Measurements from ENCODE around the gene SDCCAG8. TPM values are rescaled to one million over a fixed set of nuclear protein-coding genes. Genes with fewer than 3 reads are reported as not detected.

Gene SDCCAG8
- total RNA-seq, 2 experiments from 2014 or later = 18.3 to 21.2 TPM

GRCh38 chr1:243525085-243525487 is 269.2 kb downstream of the SDCCAG8 start:
- no peaks in the 10 kb centered on the region for H3K4me1 ChIP-seq (ENCODE audit: insufficient read depth, low read length)
- Mint-ChIP-seq H3K27me3 (no peaks in the 10 kb centered on the region), H3K9me3 (no peaks in the 10 kb centered on the region), H3K36me3 (ENCODE audit: low read depth) (peaks cover 51% of the 10 kb centered on the region), H3K27ac (no peak overlapping the region), H3K4me1 (ENCODE audit: low read depth) (peaks cover 12% of the 10 kb centered on the region), H3K4me3 (no peak overlapping the region)
- DNase-seq = no peak
- intact Hi-C loops (cut with DNase I, micrococcal nuclease) = no loop called here
- ChIA-PET POLR2A (no interaction called here), CTCF (no interaction called here)
- no peak for ATAC-seq (ENCODE audit: poor library complexity)
- H3K27ac ChIP-seq (ENCODE audit: low read depth in 1 of 2, low read length in 2 of 2) = no peak overlapping the region
- H3K9me3 ChIP-seq (ENCODE audit: control insufficient read depth in 1 of 2, insufficient read depth in 1 of 2, low read length in 2 of 2) = no peaks in the 10 kb centered on the region
- no peaks in the 10 kb centered on the region for H3K27me3 ChIP-seq (ENCODE audit: control insufficient read depth in 1 of 2, insufficient read depth in 2 of 2, low read length in 2 of 2)
- TF ChIP-seq CTCF (IDR thresholded peaks at IDR 0.05) = no peak
- H3K36me3 ChIP-seq (ENCODE audit: insufficient read depth, low read length) = peaks cover 10% of the 10 kb centered on the region
- H3K4me3 ChIP-seq (ENCODE audit: low read length) = no peak overlapping the region

DNA sequence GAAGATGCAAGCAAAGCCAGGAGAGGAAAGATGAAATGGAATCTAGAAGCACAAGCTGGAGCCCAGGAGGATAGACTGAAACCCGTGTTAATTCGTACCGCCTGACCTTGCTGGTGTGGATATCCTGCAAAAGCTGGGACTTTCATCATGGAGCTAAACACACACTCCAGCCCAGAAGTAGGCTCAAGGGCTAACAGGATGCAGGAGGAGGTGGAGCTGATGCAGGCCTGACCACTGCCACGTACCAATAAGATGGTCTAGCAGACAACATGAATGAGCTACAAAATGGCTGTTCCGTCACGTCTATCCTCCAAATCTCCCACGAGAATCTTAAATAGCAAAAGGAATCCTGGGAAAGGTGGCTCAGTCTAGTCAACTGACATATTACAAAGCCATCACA is 270.3 kb downstream of the SDCCAG8 start:
- Mint-ChIP-seq H3K27ac (no peak overlapping the region), H3K9me3 (no peaks in the 10 kb centered on the region), H3K36me3 (ENCODE audit: low read depth) (peaks cover 51% of the 10 kb centered on the region), H3K4me1 (ENCODE audit: low read depth) (peaks cover 12% of the 10 kb centered on the region), H3K4me3 (no peak overlapping the region), H3K27me3 (no peaks in the 10 kb centered on the region)
- H3K27ac ChIP-seq (ENCODE audit: low read depth in 1 of 2, low read length in 2 of 2) = no peak overlapping the region
- CTCF ChIA-PET = interaction anchor here (0.6 to 0.7 kb wide), 2 partner anchors 13 to 1161 kb away, joined by 3 to 4 read pairs; no protein-coding TSS in a partner anchor
- intact Hi-C loops (cut with DNase I, micrococcal nuclease) = no loop called here
- POLR2A ChIA-PET = no interaction called here
- DNase-seq (no peak), ATAC-seq (ENCODE audit: poor library complexity) (no peak)
- H3K4me1 ChIP-seq (ENCODE audit: insufficient read depth, low read length) = no peaks in the 10 kb centered on the region
- TF ChIP-seq CTCF (IDR thresholded peaks at IDR 0.05) = no peak
- H3K27me3 ChIP-seq (ENCODE audit: control insufficient read depth in 1 of 2, insufficient read depth in 2 of 2, low read length in 2 of 2) = no peaks in the 10 kb centered on the region
- peaks cover 7% of the 10 kb centered on the region for H3K36me3 ChIP-seq (ENCODE audit: insufficient read depth, low read length)
- no peak overlapping the region for H3K4me3 ChIP-seq (ENCODE audit: low read length)
- no peaks in the 10 kb centered on the region for H3K9me3 ChIP-seq (ENCODE audit: control insufficient read depth in 1 of 2, insufficient read depth in 1 of 2, low read length in 2 of 2)

GRCh38 chr1:243528459-243529121 is 272.7 kb downstream of the SDCCAG8 start:
- Mint-ChIP-seq H3K27ac (peak overlapping the region; percentile 32), H3K27me3 (no peaks in the 10 kb centered on the region), H3K9me3 (no peaks in the 10 kb centered on the region), H3K36me3 (ENCODE audit: low read depth) (peaks cover 52% of the 10 kb centered on the region), H3K4me3 (no peak overlapping the region), H3K4me1 (ENCODE audit: low read depth) (peaks cover 8% of the 10 kb centered on the region)
- ChIA-PET POLR2A (no interaction called here), CTCF (no interaction called here)
- Histone ChIP-seq H3K4me1 (ENCODE audit: insufficient read depth, low read length) (no peaks in the 10 kb centered on the region), H3K27ac (ENCODE audit: low read depth in 1 of 2, low read length in 2 of 2) (no peak overlapping the region), H3K27me3 (ENCODE audit: control insufficient read depth in 1 of 2, insufficient read depth in 2 of 2, low read length in 2 of 2) (no peaks in the 10 kb centered on the region), H3K9me3 (ENCODE audit: control insufficient read depth in 1 of 2, insufficient read depth in 1 of 2, low read length in 2 of 2) (no peaks in the 10 kb centered on the region), H3K4me3 (ENCODE audit: low read length) (no peak overlapping the region), H3K36me3 (ENCODE audit: insufficient read depth, low read length) (peaks cover 5% of the 10 kb centered on the region)
- ATAC-seq (ENCODE audit: poor library complexity) (no peak), DNase-seq (no peak)
- no peak for TF ChIP-seq CTCF (IDR thresholded peaks at IDR 0.05)
- intact Hi-C loops (cut with DNase I, micrococcal nuclease) = no loop called here

Measured in CD4-positive, alpha-beta T cell (primary cell).